ENCODE data around the gene TNFSF11. TPM values are rescaled to one million over a fixed set of nuclear protein-coding genes. Genes with fewer than 3 reads are reported as not detected.

Gene TNFSF11
- total and polyA plus RNA-seq, 2 donors from 2014 or later = 0.22 TPM; not detected in 1

GRCh38 chr13:42617221-42617620 is 43.3 kb downstream of the TNFSF11 start:
- no peaks in the 10 kb centered on the region for H3K36me3 ChIP-seq (ENCODE audit: control insufficient read depth in 2 of 3, insufficient read depth in 3 of 3, low read length in 3 of 3)
- H3K4me1 ChIP-seq (ENCODE audit: control insufficient read depth in 2 of 3, insufficient read depth in 2 of 3, low read depth in 1 of 3, low read length in 3 of 3) = no peaks in the 10 kb centered on the region
- TF ChIP-seq CTCF (IDR thresholded peaks at IDR 0.05; ENCODE audit: borderline replicate concordance, extremely low read depth, insufficient read depth) = no peak
- intact Hi-C loops (cut with DNase I) = no loop called here
- no peaks in the 10 kb centered on the region for H3K27me3 ChIP-seq (ENCODE audit: control insufficient read depth, insufficient read depth, low read length)
- FAIRE-seq (no peak), DNase-seq (no peak)
- H3K27ac ChIP-seq (ENCODE audit: low read depth in 2 of 2, low read length in 2 of 2) = no peak overlapping the region
- no peaks in the 10 kb centered on the region for H3K9me3 ChIP-seq (ENCODE audit: control insufficient read depth in 2 of 3, insufficient read depth in 1 of 3, low read length in 3 of 3)
- H3K9ac ChIP-seq (ENCODE audit: low read length in 3 of 3) = no peak overlapping the region
- H3K4me3 ChIP-seq (ENCODE audit: low read length in 3 of 3) = no peak overlapping the region

- Histone ChIP-seq H3K36me3 (ENCODE audit: control insufficient read depth in 2 of 3, insufficient read depth in 3 of 3, low read length in 3 of 3) (no peaks in the 10 kb centered on the region), H3K27ac (ENCODE audit: low read depth in 2 of 2, low read length in 2 of 2) (no peak overlapping the region), H3K4me1 (ENCODE audit: control insufficient read depth in 2 of 3, insufficient read depth in 2 of 3, low read depth in 1 of 3, low read length in 3 of 3) (no peaks in the 10 kb centered on the region), H3K9me3 (ENCODE audit: control insufficient read depth in 2 of 3, insufficient read depth in 1 of 3, low read length in 3 of 3) (no peaks in the 10 kb centered on the region), H3K27me3 (ENCODE audit: control insufficient read depth, insufficient read depth, low read length) (no peaks in the 10 kb centered on the region), H3K4me3 (ENCODE audit: low read length in 3 of 3) (no peak overlapping the region), H3K9ac (ENCODE audit: low read length in 3 of 3) (no peak overlapping the region)
- FAIRE-seq (no peak), DNase-seq (no peak)
- no peak for TF ChIP-seq CTCF (IDR thresholded peaks at IDR 0.05; ENCODE audit: borderline replicate concordance, extremely low read depth, insufficient read depth)
- intact Hi-C loops (cut with DNase I) = no loop called here
Measured at GRCh38 chr13:42623916-42624315, 50.0 kb downstream of the TNFSF11 start.

GRCh38 chr13:42625611-42626010 is 51.7 kb downstream of the TNFSF11 start:
- TF ChIP-seq CTCF (IDR thresholded peaks at IDR 0.05; ENCODE audit: borderline replicate concordance, extremely low read depth, insufficient read depth) = no peak
- FAIRE-seq = no peak
- Histone ChIP-seq H3K27me3 (ENCODE audit: control insufficient read depth, insufficient read depth, low read length) (no peaks in the 10 kb centered on the region), H3K36me3 (ENCODE audit: control insufficient read depth in 2 of 3, insufficient read depth in 3 of 3, low read length in 3 of 3) (no peaks in the 10 kb centered on the region), H3K27ac (ENCODE audit: low read depth in 2 of 2, low read length in 2 of 2) (no peak overlapping the region), H3K9ac (ENCODE audit: low read length in 3 of 3) (no peak overlapping the region), H3K9me3 (ENCODE audit: control insufficient read depth in 2 of 3, insufficient read depth in 1 of 3, low read length in 3 of 3) (no peaks in the 10 kb centered on the region), H3K4me1 (ENCODE audit: control insufficient read depth in 2 of 3, insufficient read depth in 2 of 3, low read depth in 1 of 3, low read length in 3 of 3) (no peaks in the 10 kb centered on the region), H3K4me3 (ENCODE audit: low read length in 3 of 3) (no peak overlapping the region)
- intact Hi-C loops (cut with DNase I) = no loop called here
- no peak for DNase-seq

- H3K27me3 ChIP-seq (ENCODE audit: control insufficient read depth, insufficient read depth, low read length) = no peaks in the 10 kb centered on the region
- no peak overlapping the region for H3K9ac ChIP-seq (ENCODE audit: low read length in 3 of 3)
- DNase-seq (no peak), FAIRE-seq (no peak)
- H3K4me1 ChIP-seq (ENCODE audit: control insufficient read depth in 2 of 3, insufficient read depth in 2 of 3, low read depth in 1 of 3, low read length in 3 of 3) = no peaks in the 10 kb centered on the region
- no peak for TF ChIP-seq CTCF (IDR thresholded peaks at IDR 0.05; ENCODE audit: borderline replicate concordance, extremely low read depth, insufficient read depth)
- intact Hi-C loops (cut with DNase I) = no loop called here
- no peaks in the 10 kb centered on the region for H3K36me3 ChIP-seq (ENCODE audit: control insufficient read depth in 2 of 3, insufficient read depth in 3 of 3, low read length in 3 of 3)
- H3K27ac ChIP-seq (ENCODE audit: low read depth in 2 of 2, low read length in 2 of 2) = no peak overlapping the region
- H3K4me3 ChIP-seq (ENCODE audit: low read length in 3 of 3) = no peak overlapping the region
- no peaks in the 10 kb centered on the region for H3K9me3 ChIP-seq (ENCODE audit: control insufficient read depth in 2 of 3, insufficient read depth in 1 of 3, low read length in 3 of 3)
Measured at GRCh38 chr13:42626176-42626860, 52.4 kb downstream of the TNFSF11 start.

All from kidney (tissue), 14 donors.